K562 (cell line): Measurements from ENCODE around the gene BRAF. TPM values are rescaled to one million over a fixed set of nuclear protein-coding genes. Genes with fewer than 3 reads are reported as not detected.

Experiments
- BRD4 ChIP-seq: fragments of 200-600 bp; sonication (generic); IDR thresholded peaks from 2 replicates; pipeline ENCODE4 v1.6.1; 2017; ENCODE audit warnings: inconsistent platforms
- CUX1 ChIP-seq: fragments of 200-800 bp; sonication (Bioruptor generic); IDR thresholded peaks from 2 replicates; pipeline ENCODE4 v1.6.1; 2016; ENCODE audit warnings: missing genetic modification characterization, missing compliant biosample characterization
- ESRRB ChIP-seq: fragments of 250-450 bp; sonication (Bioruptor Pico); IDR thresholded peaks from 2 replicates; pipeline ENCODE4 v1.5.0; 2020; ENCODE audit warnings: mild to moderate bottlenecking, moderate library complexity, borderline replicate concordance
- FOXK2 ChIP-seq, 2 experiments: fragments of 450-650 bp; IDR thresholded peaks in 1 of 2; conservative IDR thresholded peaks in 1 of 2; 2 replicates each; pipeline ENCODE4 v1.6.1; 2016; ENCODE audit warnings: low read depth in 2 of 2, mild to moderate bottlenecking in 1 of 2
- GTF2F1 ChIP-seq: IDR thresholded peaks from 2 replicates; pipeline ENCODE4 v1.6.1; 2011; ENCODE audit warnings: low read depth, low read length, improper control_type of control experiment
- MAFF ChIP-seq: IDR thresholded peaks from 2 replicates; pipeline ENCODE4 v1.6.1; 2012; ENCODE audit warnings: low read length, improper control_type of control experiment
- MBD1 ChIP-seq: fragments of 250-450 bp; sonication (Bioruptor Pico); IDR thresholded peaks from 2 replicates; pipeline ENCODE4 v1.8.0; 2022; ENCODE audit warnings: inconsistent platforms
- MECOM ChIP-seq: fragments of 250-450 bp; sonication (Bioruptor Pico); IDR thresholded peaks from 2 replicates; pipeline ENCODE4 v1.8.0; 2022; ENCODE audit warnings: inconsistent platforms
- MTA3 ChIP-seq: fragments of 450-650 bp; formaldehyde crosslinking; IDR thresholded peaks from 2 replicates; pipeline ENCODE4 v1.6.1; 2017; ENCODE audit warnings: mild to moderate bottlenecking, borderline replicate concordance
- NRF1 ChIP-seq, 2 experiments: fragments of 450-650 bp; IDR thresholded peaks in 1 of 2; conservative IDR thresholded peaks in 1 of 2; 2 replicates each; pipeline ENCODE4 v1.6.1; 2014; ENCODE audit warnings: mild to moderate bottlenecking in 2 of 2
- RCOR1 ChIP-seq, 2 experiments: IDR thresholded peaks; 2 replicates each; pipeline ENCODE4 v1.6.1; 2012; ENCODE audit warnings: low read depth in 2 of 2, low read length in 2 of 2, borderline replicate concordance in 1 of 2, improper control_type of control experiment in 1 of 2
- STAG1 ChIP-seq: sonication (generic); formaldehyde crosslinking; IDR thresholded peaks from 2 replicates; pipeline ENCODE4 v1.5.0; 2020; ENCODE audit warnings: missing genetic modification reagents, borderline replicate concordance
- TEAD4 ChIP-seq, 2 experiments: sonication (generic) in 1 of 2; formaldehyde crosslinking in 1 of 2; IDR thresholded peaks; 2 replicates each; pipeline versions ENCODE4 v1.6.1 to v1.8.0; 2012 to 2022; ENCODE audit warnings: borderline replicate concordance in 1 of 2, inconsistent platforms in 1 of 2, low read length in 1 of 2, mild to moderate bottlenecking in 1 of 2, missing genetic modification reagents in 1 of 2
- TRIM24 ChIP-seq, 2 experiments: fragments of 450-650 bp; IDR thresholded peaks; 2 replicates each; pipeline ENCODE4 v1.6.1; 2016
- USF1 ChIP-seq: sonication (generic); formaldehyde crosslinking; IDR thresholded peaks from 2 replicates; pipeline ENCODE4 v1.9.0; 2022; ENCODE audit warnings: mild to moderate bottlenecking, missing genetic modification reagents
- ZNF431 ChIP-seq: sonication (generic); formaldehyde crosslinking; IDR thresholded peaks from 2 replicates; pipeline ENCODE4 v1.8.0; 2022; ENCODE audit warnings: mild to moderate bottlenecking, missing genetic modification reagents
- polyA plus RNA-seq, 8 experiments: library from polyadenylated mRNA; depleted of rRNA in 4 of 8; stranded (reverse) in 5 of 8; unstranded in 3 of 8; fragments of >200 nt; fragmentation: Nextera tagmentation in 2 of 8; fragmentation: Illumina TruSeq in 1 of 8; extraction: Ambion mirVana in 2 of 8; extraction: Trizol in 1 of 8; gene quantifications; 2 replicates each; pipeline versions ENCODE4 v1.2.1 to v1.2.3, GENCODE V29; 2011 to 2014; ENCODE audit warnings: inconsistent platforms in 1 of 8, missing spikeins in 1 of 8
- total RNA-seq, 7 experiments: library from RNA; depleted of rRNA in 6 of 7; stranded (reverse); fragments of >200 nt in 6 of 7; fragmentation: Illumina TruSeq in 2 of 7; extraction: Trizol in 2 of 7; gene quantifications; 2 replicates each; pipeline versions ENCODE4 v1.2.1 to v1.2.3, GENCODE V29; 2011 to 2021; ENCODE audit warnings: low replicate concordance in 1 of 7

The BRAF gene
- total and polyA plus RNA-seq, 9 of the 15 experiments (the other 6 are each of a cell fraction or from before 2014, with no cell fraction given): 3.6 to 38.3 (median 21.9) TPM

GRCh38 chr7:140673774-140674155 lies 251.0 kb downstream of the BRAF start (continued):
- TF ChIP-seq CUX1: no peak
- no peak for TF ChIP-seq BRD4
- 0 out of 2 replicates have a peak, but pooled peaks have one; percentile 35 for TF ChIP-seq STAG1 (CRISPR knock-in tag)
- peak; percentile 26; the same call in 1 of the 2 replicates for TF ChIP-seq USF1
- TF ChIP-seq FOXK2 (conservative IDR thresholded peaks at IDR 0.05 in 1 of 2, IDR thresholded peaks at IDR 0.05 in 1 of 2; ENCODE audit: low read depth in 2 of 2): no peak
- no peak for TF ChIP-seq GTF2F1
- TF ChIP-seq MTA3: no peak
- TF ChIP-seq ZNF431: 0 out of 2 replicates have a peak, but pooled peaks have one; percentile 32
- no peak for TF ChIP-seq MECOM
- TF ChIP-seq RCOR1 (IDR thresholded peaks at IDR 0.05; ENCODE audit: borderline replicate concordance in 1 of 2, low read depth in 2 of 2, low read length in 2 of 2): no peak
- TF ChIP-seq TRIM24 (IDR thresholded peaks at IDR 0.05): no peak
- no peak for TF ChIP-seq ESRRB (CRISPR knock-in tag)
- TF ChIP-seq NRF1 (conservative IDR thresholded peaks at IDR 0.05 in 1 of 2, IDR thresholded peaks at IDR 0.05 in 1 of 2): 0 out of 4 replicates have a peak, but pooled peaks of 1 of the 2 experiments have one; percentile 17
- TF ChIP-seq TEAD4 (IDR thresholded peaks at IDR 0.05; ENCODE audit: low read length): no peak
- TF ChIP-seq TEAD4 (CRISPR knock-in tag; IDR thresholded peaks at IDR 0.05; ENCODE audit: borderline replicate concordance): 0 out of 2 replicates have a peak, but pooled peaks have one; percentile 13
- TF ChIP-seq MBD1 (CRISPR knock-in tag): peak; percentile 82; the same call in 1 of the 2 replicates
- TF ChIP-seq MAFF: no peak
